GM19099 (cell line): ENCODE results near the gene TCAIM.

Experiments
- POLR2A ChIP-seq: IDR thresholded peaks from 3 replicates; pipeline ENCODE4 v1.6.1; 2011; ENCODE audit warnings: low read depth; ENCODE audit not compliant: insufficient read length; ENCODE audit errors: extremely low read depth

Gene TCAIM

GRCh38 chr3:44396200-44397171 lies 57.9 kb downstream of the TCAIM start:
- no peak for TF ChIP-seq POLR2A

- TF ChIP-seq POLR2A, result no peak
Measured at GRCh38 chr3:44398853-44399252, 60.3 kb downstream of the TCAIM start.

GRCh38 chr3:44400771-44401170 lies 62.2 kb downstream of the TCAIM start:
- no peak for TF ChIP-seq POLR2A

GRCh38 chr3:44402548-44402947 lies 64.0 kb downstream of the TCAIM start:
- no peak for TF ChIP-seq POLR2A

DNA sequence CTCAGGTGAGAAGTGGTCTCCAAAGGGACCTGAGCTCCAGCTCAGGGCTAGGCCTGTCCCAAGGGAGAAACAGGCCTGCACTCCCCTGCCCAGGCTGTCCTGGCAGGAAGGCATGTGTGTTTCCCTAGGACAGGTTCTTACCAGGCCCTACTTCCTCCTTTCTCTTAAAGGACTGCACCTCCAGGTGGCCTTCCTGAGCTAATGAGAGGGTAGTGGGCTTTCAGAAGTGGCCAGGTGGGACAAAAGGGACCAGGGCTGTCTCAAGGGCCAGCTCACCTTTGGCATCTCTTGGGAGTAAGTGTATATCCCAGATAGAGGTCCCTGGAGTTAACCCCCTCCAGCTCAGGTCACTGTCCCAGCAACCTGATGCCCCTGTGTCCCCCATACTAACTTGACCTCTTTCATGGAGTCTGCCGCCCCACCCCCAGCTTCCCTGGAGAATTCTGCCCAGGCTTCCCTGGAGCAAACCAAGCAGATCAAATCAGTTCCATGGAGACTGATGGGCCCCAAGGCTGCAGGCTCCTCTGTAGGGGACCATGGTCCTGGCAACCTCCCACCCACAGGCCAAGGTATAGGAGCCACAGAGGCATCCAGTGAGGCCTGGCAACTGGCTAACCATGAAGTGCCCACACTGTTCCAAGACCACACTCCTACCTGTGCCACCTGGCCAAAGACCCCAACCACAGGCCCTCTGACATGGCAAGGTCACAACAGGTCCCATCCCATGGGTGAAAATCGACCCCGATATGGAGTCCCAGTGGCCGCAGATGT lies 71.3 kb downstream of the TCAIM start:
- TF ChIP-seq POLR2A, result no peak

DNA sequence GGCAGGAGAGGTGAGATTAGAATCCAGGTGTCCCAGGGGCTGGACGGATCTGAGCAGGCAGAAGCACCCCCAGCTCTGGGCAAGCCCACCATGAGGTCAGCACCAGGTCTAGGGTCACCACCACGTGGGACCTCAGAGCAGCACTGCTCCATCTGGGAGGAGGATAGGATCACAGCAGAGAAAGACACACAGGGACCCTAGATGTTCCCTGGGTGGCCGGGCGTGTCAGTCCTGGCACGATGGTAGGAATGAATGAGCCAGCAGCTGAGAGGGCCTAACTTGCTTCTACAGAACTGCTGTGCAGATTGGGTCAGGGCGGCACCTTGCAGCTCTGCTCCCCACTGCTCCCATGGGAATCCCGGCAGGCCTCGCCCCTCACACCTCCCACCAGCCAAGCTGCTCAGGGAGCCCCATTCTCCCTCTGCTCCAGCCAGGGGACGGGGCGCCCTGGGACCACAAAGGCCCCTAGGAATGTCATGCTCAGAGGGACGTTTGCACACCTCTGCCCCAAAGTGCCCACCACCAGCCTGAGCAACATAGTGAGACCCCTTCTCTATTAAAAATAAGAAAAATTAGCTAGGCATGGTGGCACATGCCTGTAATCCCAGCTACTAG lies 72.6 kb downstream of the TCAIM start:
- TF ChIP-seq POLR2A, result no peak

DNA sequence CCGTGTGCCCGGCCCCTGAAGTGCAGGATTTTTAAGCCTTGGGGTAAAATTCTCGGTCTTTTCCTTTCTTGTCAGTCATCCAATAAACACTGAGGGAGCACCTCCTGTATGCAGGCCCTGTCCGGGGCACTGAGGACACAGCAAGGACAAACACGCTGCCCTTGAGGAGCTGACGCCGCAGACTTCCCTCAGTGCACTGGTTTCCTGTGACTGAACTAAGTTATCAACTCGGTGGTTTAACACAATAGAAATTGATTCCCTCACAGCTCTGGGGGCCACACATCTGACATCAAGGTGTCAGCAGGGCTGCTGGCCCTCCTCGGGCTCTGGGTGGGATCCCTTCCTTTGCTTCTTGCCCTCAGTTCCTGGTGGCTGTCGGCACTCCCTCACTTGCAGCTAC lies 73.8 kb downstream of the TCAIM start:
- no peak for TF ChIP-seq POLR2A

DNA sequence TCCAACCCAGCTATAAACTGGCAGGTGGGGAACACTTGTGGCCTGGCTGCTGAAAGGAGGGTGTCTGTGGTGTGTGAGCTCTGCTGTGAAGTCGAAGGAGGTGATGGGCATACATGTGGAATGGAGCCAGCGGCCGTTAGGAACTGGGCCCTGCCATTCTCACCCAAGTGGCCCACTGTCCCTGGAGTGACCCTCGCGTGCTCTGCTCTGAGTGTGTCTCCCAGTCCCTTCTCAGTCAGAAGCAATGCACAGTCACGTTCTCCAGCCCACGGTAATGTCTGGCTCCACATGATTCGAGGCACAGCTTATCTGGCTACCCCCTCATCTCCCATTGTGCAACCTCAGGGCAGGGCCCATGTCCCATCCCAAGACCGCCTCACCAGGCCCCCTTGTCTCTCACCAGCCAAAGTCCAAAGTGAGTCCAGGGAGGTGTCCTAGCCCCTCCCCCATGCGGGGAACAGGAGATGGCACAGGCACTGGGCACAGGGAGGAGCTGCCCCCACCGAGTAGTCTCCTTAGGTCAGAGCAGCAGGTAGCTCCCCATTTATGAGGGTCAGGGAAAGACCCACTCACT lies 76.0 kb downstream of the TCAIM start:
- TF ChIP-seq POLR2A, result no peak

DNA sequence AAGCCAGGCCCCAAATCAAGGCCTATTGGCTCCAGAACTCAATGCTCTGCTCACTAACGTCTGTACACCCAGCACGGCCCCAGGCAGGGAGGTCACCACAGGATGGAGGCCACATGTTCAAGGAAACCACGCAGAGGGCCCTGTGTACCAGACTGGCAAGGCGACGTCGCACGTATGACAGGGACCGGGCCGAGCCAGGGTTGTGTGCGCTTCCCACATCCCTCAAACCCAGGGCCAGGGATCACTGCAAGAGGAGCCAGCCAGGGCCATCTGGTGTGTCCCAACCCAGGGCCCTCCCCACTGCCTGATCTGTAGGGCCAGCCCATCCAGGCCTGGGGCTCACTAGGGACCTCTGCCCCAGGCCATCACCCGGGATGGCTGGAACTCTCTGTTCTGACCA lies 76.9 kb downstream of the TCAIM start:
- no peak for TF ChIP-seq POLR2A

DNA sequence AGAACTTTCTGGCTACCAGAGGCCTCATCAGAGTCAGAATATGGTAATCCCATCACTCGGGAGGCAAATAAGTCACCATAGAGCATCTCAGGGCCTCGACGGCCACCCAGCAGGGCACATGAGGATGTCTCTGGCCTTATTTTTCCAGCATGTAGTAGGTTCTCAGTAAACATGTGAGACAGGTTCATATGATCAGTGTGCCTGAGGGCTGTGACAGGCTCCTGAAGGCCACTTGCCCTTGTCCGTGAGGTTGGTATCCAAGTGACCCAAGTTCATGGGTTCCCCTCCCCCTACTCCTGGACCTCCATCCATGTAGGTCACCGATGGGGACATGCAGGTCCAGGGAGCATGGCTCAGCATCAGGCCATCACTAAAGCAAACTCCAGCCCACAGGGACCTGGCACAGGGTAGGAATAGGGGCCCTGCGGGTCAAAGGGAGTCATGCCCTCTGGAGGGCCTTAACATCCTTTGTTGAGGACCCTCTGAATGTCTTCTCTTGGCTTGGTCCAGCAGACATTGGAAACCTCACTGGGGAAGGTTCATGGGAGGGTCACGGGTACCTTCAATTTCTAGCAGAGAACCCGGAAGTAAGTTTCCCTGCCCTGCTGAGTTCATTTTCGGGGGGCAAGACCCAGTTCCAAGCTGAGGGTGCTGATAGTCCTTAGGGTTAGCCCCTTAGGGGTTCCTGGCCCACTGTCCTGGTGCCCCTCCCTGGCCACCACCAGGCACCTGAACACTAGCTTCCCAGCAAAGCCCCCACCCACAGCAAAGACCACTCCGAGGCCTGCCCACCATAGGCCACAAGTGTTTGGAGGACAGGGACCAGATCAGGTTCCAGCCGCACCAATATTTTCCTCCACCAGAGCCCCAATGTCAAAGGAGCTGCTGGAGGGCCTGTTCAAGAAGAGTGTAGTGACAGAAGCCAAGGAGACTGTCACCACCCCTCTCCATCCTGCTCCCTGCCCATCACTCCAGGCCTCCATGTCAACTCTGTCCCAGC lies 77.8 kb downstream of the TCAIM start:
- no peak for TF ChIP-seq POLR2A

DNA sequence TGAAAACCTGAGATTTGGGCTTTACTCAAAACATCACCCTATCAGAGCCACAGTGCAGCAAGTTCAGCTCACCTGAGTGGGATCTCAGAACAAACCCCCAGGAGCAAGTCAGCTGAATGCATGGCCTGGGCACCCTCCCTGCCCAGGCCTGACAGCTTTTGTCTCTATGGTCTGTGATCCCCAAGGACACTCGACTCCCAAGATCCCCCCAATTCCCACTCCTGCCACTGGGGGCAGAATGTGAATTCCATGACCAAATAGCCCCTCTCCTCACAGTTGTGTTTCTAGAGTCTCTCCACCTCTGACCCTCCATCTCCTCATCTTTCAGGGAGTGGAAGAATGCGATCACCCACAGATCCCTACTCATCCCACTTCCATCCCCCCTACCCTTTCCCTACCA lies 80.0 kb downstream of the TCAIM start:
- no peak for TF ChIP-seq POLR2A

- no peak for TF ChIP-seq POLR2A
Measured at GRCh38 chr3:44419116-44419922, 80.8 kb downstream of the TCAIM start.
